GM19324 (cell line): ENCODE data around the gene POLR2L.

Source experiments
- ATAC-seq: cut with Tn5 transposase; IDR thresholded peaks from one replicate; pipeline ENCODE4 v1.9.1; 2021; ENCODE audit warnings: mild to moderate bottlenecking, moderate library complexity; ENCODE audit not compliant: unreplicated experiment, low FRiP score

POLR2L gene

DNA sequence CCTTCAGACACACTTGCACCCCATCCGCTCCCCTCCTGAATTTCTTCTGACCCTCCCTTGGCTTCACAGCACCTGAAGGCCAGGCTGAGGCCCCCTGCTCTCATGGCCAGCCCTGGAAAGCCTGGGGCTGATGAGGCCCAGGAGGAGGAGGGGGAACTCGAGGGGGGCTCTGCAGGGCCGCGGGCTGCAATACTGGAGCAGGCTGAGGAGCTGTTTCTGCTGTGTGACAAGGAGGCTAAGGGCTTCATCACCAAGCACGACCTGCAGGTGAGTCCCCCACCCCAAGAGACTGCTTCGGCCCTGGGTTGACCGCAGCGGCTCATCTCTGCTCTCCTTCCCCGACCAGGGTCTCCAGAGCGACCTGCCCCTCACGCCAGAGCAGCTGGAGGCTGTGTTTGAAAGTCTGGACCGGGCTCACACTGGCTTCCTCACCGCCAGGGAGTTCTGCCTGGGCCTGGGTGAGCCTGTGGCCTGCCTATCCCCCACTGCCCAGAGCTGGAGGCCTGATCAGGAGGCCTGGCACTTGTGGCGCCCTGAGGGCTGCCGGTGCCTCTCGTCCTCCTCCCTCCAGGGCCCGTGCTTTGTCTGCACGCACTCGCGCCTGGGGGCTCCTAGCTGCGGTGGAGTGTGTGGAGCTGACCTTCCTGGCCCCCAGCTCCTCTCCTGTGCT lies 13.7 kb downstream of the POLR2L start:
- no peak for ATAC-seq

DNA sequence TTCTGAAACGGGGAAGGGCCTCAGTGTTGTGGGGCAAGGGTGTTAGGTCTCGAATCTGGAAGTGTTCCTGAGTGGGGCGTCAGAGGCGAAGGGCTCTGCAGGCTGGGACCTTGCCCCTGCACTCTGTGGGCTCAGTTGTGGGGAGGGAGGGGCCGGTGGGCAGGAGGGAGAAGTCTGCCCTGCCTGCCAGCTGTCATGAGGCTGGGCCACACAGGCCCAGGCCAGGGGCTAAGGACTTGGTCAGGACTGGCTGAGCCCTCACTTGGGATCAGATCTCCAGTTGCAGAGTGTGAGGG lies 14.5 kb downstream of the POLR2L start, which contains the start of gene CRACR2B:
Gene CRACR2B (plus strand): TSS at position 23 of the 296 bp plus-strand sequence. CDS start 689 bp downstream, outside the sequence.
- no peak for ATAC-seq

DNA sequence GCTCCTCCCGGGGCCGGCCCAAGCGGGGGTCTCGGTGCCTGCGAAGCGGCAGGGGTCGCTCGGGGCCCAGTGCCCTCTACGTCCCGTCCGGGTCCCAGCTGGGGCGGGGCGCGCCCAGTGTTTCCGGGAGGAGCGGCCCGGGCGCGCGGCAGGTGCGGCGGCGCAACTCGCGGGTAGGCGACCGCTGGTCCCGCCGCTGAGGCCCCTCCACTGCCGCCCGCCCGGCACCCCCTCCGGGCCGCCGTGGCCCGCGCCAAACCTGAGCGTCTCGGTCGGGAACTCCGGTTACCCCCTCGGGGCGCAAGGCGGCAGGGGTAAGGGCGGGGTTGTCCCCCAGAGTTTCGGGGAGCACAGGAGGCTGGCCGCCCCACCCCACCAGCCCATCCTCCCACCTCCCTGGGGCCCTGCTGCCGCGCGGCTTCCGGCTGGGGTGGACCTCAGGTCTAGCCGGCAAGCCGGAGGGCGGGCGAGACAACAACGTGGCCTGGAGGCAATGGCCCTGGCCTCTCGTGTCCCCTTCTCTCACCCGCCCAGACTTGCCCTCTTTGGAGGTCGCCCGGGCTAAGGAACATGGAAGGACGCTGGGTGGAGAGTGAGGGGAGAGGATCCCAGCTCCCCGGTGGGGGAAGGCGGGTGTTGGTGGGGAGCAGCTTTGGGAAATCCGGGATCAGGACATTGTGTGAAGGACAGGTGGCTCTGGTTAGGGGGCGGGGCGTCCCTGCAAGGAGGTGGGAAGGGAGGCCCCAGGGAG lies 15.0 kb downstream of the POLR2L start:
- peak; percentile 33 for ATAC-seq

DNA sequence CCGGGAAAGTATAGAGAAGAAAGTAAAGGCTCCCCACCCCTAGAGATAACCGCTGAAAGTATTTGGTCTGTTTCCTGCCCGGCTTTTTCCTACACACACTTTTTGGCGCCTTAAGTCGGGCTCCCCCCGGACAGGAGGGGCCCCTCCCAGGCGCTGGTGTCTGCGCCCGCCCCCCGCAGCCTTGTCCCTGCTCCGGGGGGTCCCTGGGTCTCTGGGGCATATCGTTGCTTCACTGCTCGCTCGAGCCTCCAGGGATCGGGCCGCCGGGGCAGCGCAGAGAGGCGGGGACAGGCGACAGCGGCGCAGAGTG lies 15.5 kb downstream of the POLR2L start:
- ATAC-seq = no peak

DNA sequence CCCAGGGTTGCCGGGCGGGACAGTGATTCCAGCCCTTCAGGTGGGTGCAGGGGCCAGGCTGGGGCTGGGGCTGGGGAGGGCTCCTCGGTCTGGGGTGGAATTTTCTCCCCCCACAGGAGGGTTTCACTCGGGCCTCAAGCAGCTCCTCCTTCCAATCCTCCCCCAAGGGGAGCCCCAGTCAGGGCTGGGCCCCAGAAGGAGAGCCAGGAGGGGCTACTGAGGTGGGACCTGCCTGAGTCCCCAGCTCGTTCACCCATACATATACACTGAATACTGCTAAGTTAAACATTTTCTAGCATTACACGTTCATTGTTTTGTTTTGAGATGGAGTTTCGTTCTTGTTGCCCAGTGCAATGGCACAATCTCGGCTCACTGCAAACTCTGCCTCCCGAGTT lies 16.1 kb downstream of the POLR2L start:
- ATAC-seq = no peak

DNA sequence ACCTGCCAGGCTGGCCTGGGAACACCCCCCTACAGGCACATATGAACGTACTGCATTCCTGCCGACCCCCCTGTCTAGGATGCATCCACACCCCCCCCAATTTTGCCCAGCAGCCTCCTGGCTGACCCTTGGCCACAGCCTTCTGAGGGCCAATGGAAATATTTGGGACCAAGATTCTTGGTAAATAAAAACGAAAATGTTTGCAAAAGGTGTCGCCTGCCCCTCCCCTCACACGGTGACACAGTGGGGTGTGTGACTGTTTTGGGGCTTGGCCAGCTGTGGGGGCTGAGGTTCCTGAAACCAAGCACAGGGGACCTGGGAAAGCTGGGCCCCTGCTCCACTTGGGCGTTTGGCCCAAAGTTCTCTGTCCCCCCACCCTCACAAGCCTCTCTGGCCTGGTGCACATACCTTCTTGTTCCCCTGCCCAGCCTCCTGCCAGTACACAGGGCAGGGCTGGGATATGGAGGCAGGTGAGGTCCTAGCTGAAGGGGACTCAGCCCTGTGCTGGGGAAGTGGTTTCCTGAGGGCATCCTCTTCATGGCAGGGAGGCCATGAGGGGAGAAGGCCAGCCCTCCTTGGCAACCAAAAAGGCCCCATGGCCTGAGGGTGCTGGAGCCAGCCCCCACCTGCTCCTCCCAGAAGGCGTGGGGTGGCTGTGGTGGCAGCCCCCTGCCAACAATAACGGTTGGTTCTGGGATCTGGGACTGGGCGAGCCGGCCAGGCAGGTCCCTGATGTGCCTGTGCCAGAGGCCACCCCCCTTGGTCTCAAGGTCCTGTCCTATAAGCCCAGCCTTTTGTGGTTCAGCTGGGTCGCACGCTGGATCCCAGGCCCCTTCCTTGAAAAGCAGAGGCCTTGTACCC lies 16.7 kb downstream of the POLR2L start:
- ATAC-seq = no peak

DNA sequence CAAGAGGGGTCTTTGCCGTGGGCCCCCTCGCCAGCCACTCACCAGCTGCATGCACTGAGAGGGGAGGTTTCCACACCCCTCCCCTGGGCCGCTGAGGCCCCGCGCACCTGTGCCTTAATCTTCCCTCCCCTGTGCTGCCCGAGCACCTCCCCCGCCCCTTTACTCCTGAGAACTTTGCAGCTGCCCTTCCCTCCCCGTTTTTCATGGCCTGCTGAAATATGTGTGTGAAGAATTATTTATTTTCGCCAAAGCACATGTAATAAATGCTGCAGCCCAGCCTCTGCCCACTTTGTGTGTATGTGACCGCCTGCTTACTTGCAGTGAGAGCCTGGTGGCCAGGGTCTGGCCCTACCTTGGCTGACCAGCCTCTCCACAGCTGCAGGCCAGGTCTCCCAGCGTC lies 17.4 kb downstream of the POLR2L start:
- ATAC-seq = no peak

DNA sequence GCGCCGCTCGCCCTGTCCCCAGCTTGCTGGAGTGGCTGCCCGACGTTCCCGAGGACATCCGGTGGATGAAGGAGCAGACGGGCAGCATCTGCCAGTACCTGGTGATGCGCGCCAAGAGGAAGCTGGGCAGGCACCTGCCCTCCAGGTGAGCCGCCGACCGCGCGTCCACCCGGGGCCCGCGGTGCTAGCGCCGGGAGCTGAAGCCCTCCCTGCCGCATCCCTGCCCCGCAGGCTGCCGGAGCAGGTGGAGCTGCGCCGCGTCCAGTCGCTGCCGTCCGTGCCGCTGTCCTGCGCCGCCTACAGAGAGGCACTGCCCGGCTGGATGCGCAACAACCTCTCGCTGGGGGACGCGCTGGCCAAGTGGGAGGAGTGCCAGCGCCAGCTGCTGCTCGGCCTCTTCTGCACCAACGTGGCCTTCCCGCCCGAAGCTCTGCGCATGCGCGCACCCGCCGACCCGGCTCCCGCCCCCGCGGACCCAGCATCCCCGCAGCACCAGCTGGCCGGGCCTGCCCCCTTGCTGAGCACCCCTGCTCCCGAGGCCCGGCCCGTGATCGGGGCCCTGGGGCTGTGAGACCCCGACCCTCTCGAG lies 17.9 kb downstream of the POLR2L start:
- no peak for ATAC-seq

DNA sequence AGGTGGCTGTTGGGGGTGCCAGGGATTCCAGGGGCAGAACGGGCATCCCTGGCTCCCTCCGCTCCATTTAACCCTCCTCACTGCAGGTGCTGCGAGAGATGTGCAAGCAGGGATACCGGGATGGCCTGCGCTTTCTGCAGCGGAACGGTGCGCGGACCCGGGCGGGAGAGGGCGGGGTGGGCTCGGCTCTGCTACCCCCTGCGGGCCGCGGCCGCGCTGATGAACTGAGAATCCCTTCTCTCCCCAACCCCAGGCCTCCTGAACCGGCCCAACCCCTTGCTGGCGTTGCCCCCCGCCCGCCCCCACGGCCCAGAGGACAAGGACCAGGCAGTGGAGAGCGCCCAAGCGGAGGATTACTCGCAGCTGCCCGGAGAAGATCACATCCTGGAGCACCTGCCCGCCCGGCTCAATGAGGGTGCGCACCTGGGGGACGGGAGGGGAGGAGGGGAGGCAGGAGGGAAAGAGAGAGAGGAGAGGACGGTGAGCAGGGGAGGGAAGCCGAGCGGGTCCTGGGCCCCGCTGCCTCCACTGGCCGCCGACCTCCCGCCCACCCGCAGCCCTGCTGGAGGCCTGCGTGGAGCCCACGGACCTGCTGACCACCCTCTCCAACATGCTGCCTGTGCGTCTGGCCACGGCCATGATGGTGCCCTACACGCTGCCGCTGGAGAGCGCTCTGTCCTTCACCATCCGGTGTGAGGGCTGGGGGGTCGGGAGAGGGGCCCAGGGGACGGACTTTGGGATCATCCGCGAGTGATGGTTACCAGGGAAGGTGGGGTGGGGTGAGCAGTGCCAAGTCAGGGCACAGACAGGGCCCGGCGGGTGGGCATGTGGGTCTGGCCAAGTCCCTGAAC lies 18.7 kb downstream of the POLR2L start:
- ATAC-seq = no peak

DNA sequence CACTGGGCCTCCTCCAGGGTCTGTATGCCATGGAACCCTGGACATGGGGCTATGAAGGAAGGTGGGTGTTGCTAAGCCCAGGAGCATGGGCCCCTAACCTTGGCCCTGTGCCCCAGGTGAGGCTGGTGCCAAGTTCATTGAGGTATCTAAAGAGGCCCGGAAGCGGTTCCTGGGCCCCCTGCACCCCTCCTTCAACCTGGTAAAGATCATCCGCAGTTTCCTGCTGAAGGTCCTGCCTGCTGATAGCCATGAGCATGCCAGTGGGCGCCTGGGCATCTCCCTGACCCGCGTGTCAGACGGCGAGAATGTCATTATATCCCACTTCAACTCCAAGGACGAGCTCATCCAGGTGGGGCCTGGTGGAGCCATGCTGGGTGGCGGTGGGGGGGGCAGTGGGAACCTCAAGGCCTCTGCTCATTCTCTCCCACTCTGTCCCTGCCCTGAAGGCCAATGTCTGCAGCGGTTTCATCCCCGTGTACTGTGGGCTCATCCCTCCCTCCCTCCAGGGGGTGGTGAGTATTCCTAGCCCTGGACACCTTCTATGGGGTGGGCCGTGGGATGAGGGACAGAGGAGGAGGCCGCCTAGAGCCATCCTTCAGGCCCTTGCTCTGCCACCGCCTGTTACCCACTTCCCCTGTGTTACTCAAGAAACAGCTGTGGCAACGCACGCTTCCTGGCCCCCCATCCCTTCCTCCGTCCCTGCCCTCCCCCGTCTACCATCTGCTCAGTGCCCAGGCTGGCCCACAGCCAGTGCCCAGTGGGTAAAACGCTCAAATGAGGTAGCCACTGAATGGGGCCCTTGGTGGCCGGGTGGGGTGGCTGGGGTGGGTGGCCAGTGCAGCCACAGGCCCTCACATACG lies 20.6 kb downstream of the POLR2L start:
- no peak for ATAC-seq

DNA sequence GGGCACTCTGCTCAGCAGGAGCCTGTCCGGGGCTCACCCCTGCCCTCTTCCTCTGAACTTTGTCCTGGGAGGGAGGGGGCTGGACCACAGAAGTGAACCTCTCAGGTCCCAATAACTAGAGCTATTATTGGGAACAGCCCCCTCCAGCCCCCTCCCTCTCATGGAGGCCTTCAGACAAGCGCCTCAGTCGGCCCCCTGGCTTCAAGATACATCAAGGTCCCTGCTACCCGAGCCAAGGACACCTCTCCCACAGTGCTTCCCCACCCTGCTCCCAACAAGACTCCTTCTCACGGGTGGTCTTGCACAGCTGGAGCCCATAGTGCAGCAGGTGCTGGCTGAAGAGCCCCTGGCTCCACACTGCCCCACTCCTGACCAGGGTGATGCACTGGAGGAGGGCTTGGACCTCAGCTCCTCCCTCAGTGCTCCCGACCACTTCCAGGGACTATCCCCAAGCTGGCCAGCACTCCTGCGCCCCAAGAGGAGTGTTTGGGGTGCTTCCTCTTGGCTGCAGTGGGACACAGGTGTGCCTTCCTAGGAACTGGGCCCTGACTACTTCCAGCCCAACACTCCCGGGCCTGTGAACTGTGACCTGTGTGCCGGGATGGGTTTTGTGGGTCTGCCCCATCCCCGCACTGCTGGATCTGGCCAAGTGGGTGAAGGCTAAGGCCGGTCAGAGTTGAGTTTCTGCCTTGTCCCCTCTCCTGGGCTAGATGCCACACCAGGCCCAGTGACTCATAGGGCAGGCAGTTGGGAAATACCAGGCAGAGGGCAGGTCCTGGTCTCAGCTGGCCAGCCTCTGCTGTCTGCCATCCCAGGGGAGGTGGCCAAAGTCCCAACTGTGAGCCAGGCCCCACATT lies 21.4 kb downstream of the POLR2L start:
- no peak for ATAC-seq

DNA sequence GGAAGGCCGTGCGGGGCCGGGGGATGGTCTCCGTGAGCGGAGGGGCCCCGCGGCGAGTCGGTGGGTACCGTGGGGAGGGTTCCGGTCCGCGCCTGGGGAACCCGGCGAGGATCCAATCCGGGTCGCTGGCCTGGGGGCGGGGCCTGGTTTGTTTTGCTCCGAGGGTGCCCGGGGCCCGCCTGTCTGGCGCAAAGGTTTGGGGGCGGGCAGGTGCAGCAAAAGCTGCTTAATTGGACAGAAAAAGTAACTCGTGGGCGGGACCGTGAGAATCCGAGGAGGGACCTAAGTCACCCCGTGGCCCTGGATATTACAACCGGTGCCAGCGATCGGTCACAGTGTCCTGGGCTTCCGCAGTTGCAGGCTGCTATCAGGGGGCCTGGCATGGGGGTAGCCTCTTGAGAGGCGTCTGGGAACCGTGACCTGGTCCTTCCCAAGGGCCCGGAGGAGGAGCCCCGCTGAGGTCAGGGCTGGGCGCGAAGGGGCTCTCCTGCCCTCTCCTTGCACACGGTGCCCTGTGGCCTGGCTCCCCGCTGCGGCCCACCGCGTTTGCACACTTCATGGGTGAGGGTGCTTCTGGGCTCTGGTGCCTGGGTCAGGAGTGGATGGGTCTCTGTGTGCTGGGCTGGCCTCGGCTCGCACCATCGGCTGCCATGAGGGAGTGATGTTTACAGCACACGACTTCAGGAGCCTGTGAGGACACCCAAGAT lies 22.2 kb downstream of the POLR2L start:
- peak; percentile 69 for ATAC-seq

DNA sequence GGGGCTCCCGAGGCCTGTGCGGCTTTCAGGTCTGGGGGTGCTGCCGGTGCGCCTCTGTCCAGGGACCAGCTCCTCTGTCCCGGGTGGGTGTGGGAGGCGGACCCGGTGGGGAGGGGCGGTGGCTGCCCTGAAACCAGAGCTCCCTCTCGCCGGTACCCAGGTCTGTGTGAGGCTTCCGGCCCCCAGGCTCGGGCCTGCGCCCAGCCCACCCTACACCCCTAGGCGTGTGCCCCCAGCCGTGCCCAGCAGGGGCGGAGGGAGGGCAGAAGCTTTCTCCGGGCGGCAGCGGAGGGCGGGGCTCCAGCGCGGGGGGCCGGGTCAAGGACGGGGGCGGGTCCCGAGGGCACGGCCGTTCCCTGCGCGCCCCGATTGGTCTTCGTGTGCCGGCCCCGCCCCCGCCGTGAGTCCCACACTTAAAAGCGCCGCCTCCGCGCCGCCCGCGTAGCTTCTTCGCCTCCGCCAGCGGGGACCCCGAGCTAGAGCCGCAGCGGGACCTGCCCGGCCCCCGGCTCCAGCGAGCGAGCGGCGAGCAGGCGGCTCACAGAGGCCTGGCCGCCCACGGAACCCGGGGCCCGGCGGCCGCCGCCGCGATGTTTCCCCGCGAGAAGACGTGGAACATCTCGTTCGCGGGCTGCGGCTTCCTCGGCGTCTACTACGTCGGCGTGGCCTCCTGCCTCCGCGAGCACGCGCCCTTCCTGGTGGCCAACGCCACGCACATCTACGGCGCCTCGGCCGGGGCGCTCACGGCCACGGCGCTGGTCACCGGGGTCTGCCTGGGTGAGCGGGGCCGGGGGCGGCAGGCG lies 23.0 kb downstream of the POLR2L start:
- ATAC-seq = peak; percentile 72

DNA sequence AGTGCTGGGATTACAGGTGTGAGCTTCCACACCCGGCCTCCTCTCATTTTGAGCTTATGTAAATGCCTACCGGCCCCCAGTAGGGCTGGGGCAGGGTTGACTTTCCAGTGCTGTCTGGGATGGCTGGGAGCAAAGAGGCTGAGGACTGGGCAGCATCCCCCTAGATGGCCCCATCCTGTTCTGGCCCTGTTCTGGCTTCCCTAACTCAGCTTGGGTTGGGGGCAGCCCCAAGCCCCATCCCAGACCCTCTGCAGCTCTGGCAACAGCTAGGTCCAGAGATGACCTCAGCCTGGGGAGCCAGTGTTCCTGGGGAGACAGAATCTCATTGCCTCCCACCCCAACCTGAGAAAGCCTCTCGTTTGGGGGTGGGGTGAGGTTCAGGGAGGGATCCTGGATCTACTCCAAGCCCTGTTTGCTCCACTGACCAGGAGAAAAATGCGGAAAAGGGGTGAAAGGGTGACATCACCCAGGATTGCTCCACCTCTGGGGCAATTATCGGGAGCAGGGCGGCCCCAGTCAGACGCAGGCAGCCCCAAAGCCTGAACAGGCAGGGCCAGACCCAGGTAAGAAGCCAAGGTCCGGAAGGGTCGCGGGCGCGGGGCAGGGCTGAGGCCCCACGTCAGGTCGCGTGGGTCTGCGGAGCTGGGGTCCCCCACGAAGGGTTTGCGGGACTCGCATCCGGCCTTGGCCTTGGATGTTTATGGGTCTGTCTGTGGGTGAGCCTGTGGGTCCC lies 23.8 kb downstream of the POLR2L start, which contains the start of gene PNPLA2:
Gene PNPLA2 (plus strand): TSS at position 519 of the 733 bp plus-strand sequence. CDS start 805 bp downstream, outside the sequence.
- no peak for ATAC-seq

DNA sequence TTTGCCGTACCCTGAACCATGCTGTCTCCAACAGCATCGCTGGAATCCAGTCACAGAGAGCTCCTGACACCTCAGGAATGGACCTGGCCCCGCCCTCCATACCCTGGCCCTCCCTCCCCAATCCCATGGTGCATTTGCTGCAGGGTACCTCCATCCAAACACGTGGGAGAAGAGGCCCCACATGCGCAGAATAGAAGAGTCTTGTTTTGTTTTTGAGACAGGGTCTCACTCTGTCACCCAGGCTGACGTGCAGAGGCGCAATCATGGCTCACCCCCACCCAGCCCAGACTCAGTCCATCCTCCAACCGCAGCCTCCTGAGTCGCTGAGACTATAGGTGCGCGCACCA lies 25.9 kb downstream of the POLR2L start:
- no peak for ATAC-seq

DNA sequence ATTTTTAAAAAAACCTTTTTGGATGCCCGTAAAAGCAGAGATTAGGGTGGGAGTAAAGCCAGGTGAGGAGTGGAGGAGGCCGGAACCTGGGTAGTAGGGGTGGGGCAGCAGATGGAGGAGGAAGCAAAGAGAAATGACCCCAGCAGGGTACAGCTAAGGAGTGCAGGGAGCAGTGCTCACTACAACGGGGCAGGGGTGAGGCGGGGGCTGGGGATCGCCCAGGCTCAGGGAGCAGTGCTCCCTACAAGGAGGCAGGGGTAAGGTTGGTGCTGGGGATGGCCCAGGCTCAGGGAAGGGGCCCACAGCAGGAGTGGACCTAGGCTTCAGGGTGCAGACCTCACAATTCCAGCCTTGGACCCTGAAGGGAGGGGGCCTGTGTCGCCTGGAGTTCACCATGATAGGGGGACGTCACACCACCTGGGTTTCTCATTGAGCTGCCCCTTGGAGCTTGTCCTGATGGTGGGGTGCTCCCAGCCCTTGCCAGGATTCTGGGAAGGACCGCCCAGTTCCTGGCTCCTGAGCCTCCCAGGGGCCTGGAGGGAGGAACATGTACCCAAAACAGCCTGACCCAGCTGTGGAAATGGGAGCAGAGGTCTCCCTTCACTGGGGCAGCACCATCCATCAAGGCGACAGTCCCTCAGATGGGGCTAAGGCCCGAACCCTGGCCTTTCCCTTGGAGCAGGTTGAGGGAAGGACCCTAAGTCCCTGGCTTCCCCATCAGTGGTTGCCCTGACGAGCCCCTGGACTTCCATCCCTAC lies 26.5 kb downstream of the POLR2L start:
- no peak for ATAC-seq
